ENCODE measurements around the gene KIF19.

DNA sequence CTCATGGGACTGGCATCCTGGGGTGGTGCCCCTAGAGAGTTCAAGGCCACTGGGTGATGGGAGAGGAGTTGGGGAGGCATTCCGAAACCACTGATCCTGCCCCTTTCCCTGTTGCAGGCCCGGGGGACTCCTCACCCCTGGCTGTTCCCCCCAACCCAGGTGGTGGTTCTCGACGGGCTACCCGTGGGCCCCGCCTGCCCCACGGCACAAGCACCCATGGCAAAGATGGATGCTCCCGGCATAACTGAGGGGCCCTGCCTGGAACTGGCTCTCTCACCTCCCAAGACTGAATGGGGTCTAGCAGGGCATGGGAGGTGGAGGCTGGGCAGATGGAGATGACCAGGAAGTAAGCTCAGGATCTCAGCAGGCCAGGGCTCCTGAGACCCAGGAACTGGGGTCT is 29.0 kb downstream of the KIF19 start:
- TF ChIP-seq, protein P1, sequence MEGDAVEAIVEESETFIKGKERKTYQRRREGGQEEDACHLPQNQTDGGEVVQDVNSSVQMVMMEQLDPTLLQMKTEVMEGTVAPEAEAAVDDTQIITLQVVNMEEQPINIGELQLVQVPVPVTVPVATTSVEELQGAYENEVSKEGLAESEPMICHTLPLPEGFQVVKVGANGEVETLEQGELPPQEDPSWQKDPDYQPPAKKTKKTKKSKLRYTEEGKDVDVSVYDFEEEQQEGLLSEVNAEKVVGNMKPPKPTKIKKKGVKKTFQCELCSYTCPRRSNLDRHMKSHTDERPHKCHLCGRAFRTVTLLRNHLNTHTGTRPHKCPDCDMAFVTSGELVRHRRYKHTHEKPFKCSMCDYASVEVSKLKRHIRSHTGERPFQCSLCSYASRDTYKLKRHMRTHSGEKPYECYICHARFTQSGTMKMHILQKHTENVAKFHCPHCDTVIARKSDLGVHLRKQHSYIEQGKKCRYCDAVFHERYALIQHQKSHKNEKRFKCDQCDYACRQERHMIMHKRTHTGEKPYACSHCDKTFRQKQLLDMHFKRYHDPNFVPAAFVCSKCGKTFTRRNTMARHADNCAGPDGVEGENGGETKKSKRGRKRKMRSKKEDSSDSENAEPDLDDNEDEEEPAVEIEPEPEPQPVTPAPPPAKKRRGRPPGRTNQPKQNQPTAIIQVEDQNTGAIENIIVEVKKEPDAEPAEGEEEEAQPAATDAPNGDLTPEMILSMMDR (IDR thresholded peaks at IDR 0.05) = no peak
- no peak for TF ChIP-seq POLR2A (IDR thresholded peaks at IDR 0.05)

Data from thyroid gland (tissue), 4 donors.